ENCODE data around the gene KLHL15. TPM values are rescaled to one million over a fixed set of nuclear protein-coding genes. Genes with fewer than 3 reads are reported as not detected.

KLHL15 gene
- total RNA-seq, 2 experiments from 2014 or later: 13.4 to 13.8 TPM

- Histone ChIP-seq H3K27ac (ENCODE audit: low read depth, low read length, poor library complexity, severe bottlenecking) (peak overlapping the region; percentile 67), H3K79me2 (ENCODE audit: insufficient read depth, low read depth, low read length) (peaks cover 41% of the 10 kb centered on the region), H3K4me3 (ENCODE audit: low read depth, low read length, poor library complexity, severe bottlenecking) (peak overlapping the region; percentile 94), H3K9me3 (ENCODE audit: low read length) (no peaks in the 10 kb centered on the region), H3K4me1 (ENCODE audit: insufficient read depth, low read length, poor library complexity, severe bottlenecking) (peaks cover 19% of the 10 kb centered on the region), H2AFZ (ENCODE audit: low read length) (peak overlapping the region; percentile 90), H4K20me1 (ENCODE audit: insufficient read depth, low read length) (0 out of 2 replicates have a peak, but pooled peaks cover 7% of the 10 kb centered on the region), H3K4me2 (ENCODE audit: low read length) (peak overlapping the region; percentile 94), H3K9me2 (ENCODE audit: insufficient read depth, low read length) (no peaks in the 10 kb centered on the region), H3K36me3 (ENCODE audit: insufficient read depth, low read length) (peaks cover 27% of the 10 kb centered on the region)
- BruUV-seq (replicated peaks): TSS peak; percentile 93
- POLR2A ChIA-PET: interaction anchor here (0.6 to 2.0 kb wide), 6 partner anchors 26 to 92 kb away, joined by 3 to 26 read pairs (median 4); partner anchors contain the start of gene EIF2S3
- DNase-seq (ENCODE audit: low spot score): no peak
- intact Hi-C loops (cut with micrococcal nuclease; ENCODE audit: unreplicated experiment): loop anchor here (1.0 to 10.0 kb wide), 3 partner anchors 28 to 129 kb away; partner anchors contain the start of genes CXorf58 and EIF2S3
- CTCF ChIA-PET (ENCODE audit: unreplicated experiment): interaction anchor here (1.8 kb wide), 1 partner anchor 28 kb away, joined by 9 read pairs; no protein-coding TSS in a partner anchor
- no peak for TF ChIP-seq EZH2phosphoT487 (IDR thresholded peaks at IDR 0.05; ENCODE audit: borderline replicate concordance, low read depth, low read length)
- TF ChIP-seq, protein P1, sequence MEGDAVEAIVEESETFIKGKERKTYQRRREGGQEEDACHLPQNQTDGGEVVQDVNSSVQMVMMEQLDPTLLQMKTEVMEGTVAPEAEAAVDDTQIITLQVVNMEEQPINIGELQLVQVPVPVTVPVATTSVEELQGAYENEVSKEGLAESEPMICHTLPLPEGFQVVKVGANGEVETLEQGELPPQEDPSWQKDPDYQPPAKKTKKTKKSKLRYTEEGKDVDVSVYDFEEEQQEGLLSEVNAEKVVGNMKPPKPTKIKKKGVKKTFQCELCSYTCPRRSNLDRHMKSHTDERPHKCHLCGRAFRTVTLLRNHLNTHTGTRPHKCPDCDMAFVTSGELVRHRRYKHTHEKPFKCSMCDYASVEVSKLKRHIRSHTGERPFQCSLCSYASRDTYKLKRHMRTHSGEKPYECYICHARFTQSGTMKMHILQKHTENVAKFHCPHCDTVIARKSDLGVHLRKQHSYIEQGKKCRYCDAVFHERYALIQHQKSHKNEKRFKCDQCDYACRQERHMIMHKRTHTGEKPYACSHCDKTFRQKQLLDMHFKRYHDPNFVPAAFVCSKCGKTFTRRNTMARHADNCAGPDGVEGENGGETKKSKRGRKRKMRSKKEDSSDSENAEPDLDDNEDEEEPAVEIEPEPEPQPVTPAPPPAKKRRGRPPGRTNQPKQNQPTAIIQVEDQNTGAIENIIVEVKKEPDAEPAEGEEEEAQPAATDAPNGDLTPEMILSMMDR (conservative IDR thresholded peaks at IDR 0.05; ENCODE audit: low read length): no peak
These were observed 1.1 kb downstream of the KLHL15 start for GRCh38 chrX:24025741-24026403.

- BruUV-seq (replicated peaks): no TSS peak
These were observed 1.9 kb downstream of the KLHL15 start for GRCh38 chrX:24024819-24025740.

More at GRCh38 chrX:24024819-24025740, 1.9 kb downstream of the KLHL15 start:
- no peaks in the 10 kb centered on the region for H3K9me3 ChIP-seq (ENCODE audit: low read length)
- peak overlapping the region; percentile 78 for H3K27ac ChIP-seq (ENCODE audit: low read depth, low read length, poor library complexity, severe bottlenecking)
- H3K79me2 ChIP-seq (ENCODE audit: insufficient read depth, low read depth, low read length): peaks cover 49% of the 10 kb centered on the region
- peak overlapping the region; percentile 94 for H3K4me2 ChIP-seq (ENCODE audit: low read length)
- TF ChIP-seq, protein P1 (conservative IDR thresholded peaks at IDR 0.05; ENCODE audit: low read length): 0 out of 2 replicates have a peak, but pooled peaks have one; percentile 2
- TF ChIP-seq EZH2phosphoT487 (IDR thresholded peaks at IDR 0.05; ENCODE audit: borderline replicate concordance, low read depth, low read length): no peak
- CTCF ChIA-PET (ENCODE audit: unreplicated experiment): no interaction called here
- H4K20me1 ChIP-seq (ENCODE audit: insufficient read depth, low read length): peaks cover 14% of the 10 kb centered on the region; the same call in 1 of the 2 replicates
- no peak overlapping the region; the same call in 1 of the 2 replicates for H2AFZ ChIP-seq (ENCODE audit: low read length)
- H3K9me2 ChIP-seq (ENCODE audit: insufficient read depth, low read length): no peaks in the 10 kb centered on the region
- POLR2A ChIA-PET: interaction anchor here (0.6 to 2.3 kb wide), 6 partner anchors 25 to 91 kb away, joined by 3 to 26 read pairs (median 4); partner anchors contain the start of gene EIF2S3
- H3K4me3 ChIP-seq (ENCODE audit: low read depth, low read length, poor library complexity, severe bottlenecking): peak overlapping the region; percentile 94
- intact Hi-C loops (cut with micrococcal nuclease; ENCODE audit: unreplicated experiment): loop anchor here (1.0 to 10.0 kb wide), 3 partner anchors 29 to 130 kb away; partner anchors contain the start of genes CXorf58 and EIF2S3
- H3K36me3 ChIP-seq (ENCODE audit: insufficient read depth, low read length): peaks cover 33% of the 10 kb centered on the region
- peaks cover 27% of the 10 kb centered on the region for H3K4me1 ChIP-seq (ENCODE audit: insufficient read depth, low read length, poor library complexity, severe bottlenecking)
- DNase-seq (ENCODE audit: low spot score): peak; percentile 88

Measured in OCI-LY7 (cell line).